ENCODE results near the gene KCNJ16. TPM values are rescaled to one million over a fixed set of nuclear protein-coding genes. Genes with fewer than 3 reads are reported as not detected.

Gene KCNJ16
- 10 to 100 TPM; 53.4 to 58.6 TPM for total RNA-seq

GRCh38 chr17:70074956-70075355, at the start of gene KCNJ16:
Gene KCNJ16, plus strand, starts transcription at chr17:70075225. Its CDS starts 56,863 bp downstream, at chr17:70132088.
- TF ChIP-seq POLR2A (IDR thresholded peaks at IDR 0.05) (peak in 1 of 3 donors; percentile 23), CTCF (IDR thresholded peaks at IDR 0.05) (no peak)
- intact Hi-C loops (cut with DNase I): no loop called here
- whole genome bisulfite sequencing, 2 donors: 19 to 27% methylated on average over 4 of the region's 4 CpGs
- H3K4me1 ChIP-seq: peaks cover 16% of the 10 kb centered on the region
- peak within 1 kb of the TSS in 1 of 2 donors; percentile 10 for H3K4me3 ChIP-seq
- H3K36me3 ChIP-seq (replicated peaks in 1 of 2; ENCODE audit: insufficient read depth in 1 of 2, low read depth in 2 of 2): no peaks in the 10 kb centered on the region
- DNase-seq (peak; percentile 69 to 89 (median 80)), ATAC-seq (peak; percentile 92)
- no peaks in the 10 kb centered on the region for H3K27me3 ChIP-seq
- no peaks in the 10 kb centered on the region for H3K9me3 ChIP-seq
- peak within 1 kb of the TSS in 3 of 4 donors; percentile 60 to 66 (median 62) for H3K27ac ChIP-seq

DNA sequence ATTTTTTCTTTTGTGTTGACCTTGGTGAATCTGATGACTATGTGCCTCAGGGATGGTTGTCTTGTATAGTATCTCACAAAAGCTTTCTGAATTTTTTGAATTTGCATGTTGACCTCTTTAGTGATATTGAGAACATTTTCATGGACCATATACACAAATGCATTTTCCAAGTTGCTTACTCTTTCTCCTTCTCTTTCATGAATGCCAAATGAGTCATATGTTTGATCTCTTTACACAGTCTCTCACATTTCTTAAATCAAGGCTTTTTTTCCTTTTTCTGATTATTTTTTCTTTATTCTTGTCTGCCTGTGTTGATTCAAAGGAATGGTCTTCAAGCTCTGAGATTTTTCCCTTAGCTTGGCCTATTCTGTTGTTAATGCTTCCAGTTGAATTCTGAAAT, 46.6 kb upstream of the KCNJ16 start:
- DNase-seq: no peak
- no peak overlapping the region for H3K4me3 ChIP-seq
- no peaks in the 10 kb centered on the region for H3K9me3 ChIP-seq
- TF ChIP-seq CTCF (IDR thresholded peaks at IDR 0.05) (no peak), POLR2A (IDR thresholded peaks at IDR 0.05) (no peak)
- H3K4me1 ChIP-seq: no peaks in the 10 kb centered on the region
- no peak overlapping the region for H3K27ac ChIP-seq
- no peaks in the 10 kb centered on the region for H3K36me3 ChIP-seq (replicated peaks in 1 of 2; ENCODE audit: insufficient read depth in 1 of 2, low read depth in 2 of 2)
- no peaks in the 10 kb centered on the region for H3K27me3 ChIP-seq
- no peak for ATAC-seq
- intact Hi-C loops (cut with DNase I): no loop called here

- ATAC-seq (no peak), DNase-seq (no peak)
- WGBS, 2 donors: 83 to 93% methylated on average over 2 of the region's 2 CpGs
- Histone ChIP-seq H3K9me3 (no peaks in the 10 kb centered on the region), H3K4me3 (no peak overlapping the region), H3K27ac (no peak overlapping the region), H3K27me3 (no peaks in the 10 kb centered on the region), H3K4me1 (no peaks in the 10 kb centered on the region), H3K36me3 (replicated peaks in 1 of 2; ENCODE audit: insufficient read depth in 1 of 2, low read depth in 2 of 2) (no peaks in the 10 kb centered on the region)
- TF ChIP-seq CTCF (IDR thresholded peaks at IDR 0.05) (no peak), POLR2A (IDR thresholded peaks at IDR 0.05) (no peak)
- intact Hi-C loops (cut with DNase I): no loop called here
These were observed 45.9 kb upstream of the KCNJ16 start for GRCh38 chr17:70028978-70029767.

DNA sequence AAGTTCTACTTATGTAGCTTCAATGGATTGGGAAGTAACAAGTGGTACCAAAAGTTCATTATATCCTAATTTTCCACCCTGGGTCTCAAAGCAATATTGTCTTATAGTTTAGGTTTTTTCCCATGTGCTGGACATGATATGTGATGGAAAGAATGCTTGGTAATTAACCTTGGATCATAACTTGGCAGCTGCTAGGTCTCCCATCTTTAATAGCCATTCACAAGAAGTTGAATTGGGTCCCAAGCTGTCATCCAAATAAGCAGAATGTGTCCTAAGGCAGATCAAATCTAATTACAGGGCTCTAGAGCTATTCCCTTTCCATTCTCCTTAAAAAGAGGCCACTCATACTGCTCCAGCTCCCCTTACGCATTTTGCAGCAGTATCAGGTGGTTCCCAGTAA, 44.7 kb upstream of the KCNJ16 start:
- Histone ChIP-seq H3K36me3 (replicated peaks in 1 of 2; ENCODE audit: insufficient read depth in 1 of 2, low read depth in 2 of 2) (no peaks in the 10 kb centered on the region), H3K27me3 (no peaks in the 10 kb centered on the region), H3K9me3 (no peaks in the 10 kb centered on the region), H3K4me1 (no peaks in the 10 kb centered on the region), H3K4me3 (no peak overlapping the region), H3K27ac (no peak overlapping the region)
- TF ChIP-seq POLR2A (IDR thresholded peaks at IDR 0.05) (no peak), CTCF (IDR thresholded peaks at IDR 0.05) (no peak)
- WGBS, 2 donors: 88 to 93% methylated on average over 1 of the region's 1 CpG
- intact Hi-C loops (cut with DNase I): no loop called here
- DNase-seq (no peak), ATAC-seq (no peak)

DNA sequence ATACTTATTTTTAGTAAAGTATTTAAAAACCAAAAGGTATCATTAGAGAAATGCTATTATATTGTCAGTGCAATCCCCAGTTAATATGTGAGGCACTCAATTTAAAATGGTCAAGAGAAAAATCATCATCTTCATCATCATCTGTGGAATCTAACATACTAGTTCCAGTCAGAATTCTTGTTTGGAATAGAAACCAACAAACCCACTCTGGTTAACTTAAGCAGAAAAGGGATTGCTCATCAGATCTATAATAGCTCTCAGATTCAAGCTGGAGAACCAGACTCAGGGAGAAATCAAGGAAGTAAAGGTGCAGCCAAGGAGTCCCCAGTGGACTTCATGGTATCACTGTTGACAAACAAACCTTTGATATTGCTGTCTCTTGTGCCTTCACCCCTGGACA, 43.7 kb upstream of the KCNJ16 start:
- no peaks in the 10 kb centered on the region for H3K36me3 ChIP-seq (replicated peaks in 1 of 2; ENCODE audit: insufficient read depth in 1 of 2, low read depth in 2 of 2)
- no peak for TF ChIP-seq CTCF (IDR thresholded peaks at IDR 0.05)
- TF ChIP-seq POLR2A (IDR thresholded peaks at IDR 0.05): no peak
- H3K27ac ChIP-seq: no peak overlapping the region
- intact Hi-C loops (cut with DNase I): no loop called here
- H3K4me3 ChIP-seq: no peak overlapping the region
- no peak for DNase-seq
- ATAC-seq: no peak
- no peaks in the 10 kb centered on the region for H3K27me3 ChIP-seq
- H3K9me3 ChIP-seq: no peaks in the 10 kb centered on the region
- H3K4me1 ChIP-seq: no peaks in the 10 kb centered on the region

All from body of pancreas (tissue), 4 donors.